Activated CD8-positive, alpha-beta T cell treated with anti-CD3 and anti-CD28 coated beads, Interleukin-2, amount 10 ng/mL, durations not matched to agents 7 days and 5 days (primary cell): ENCODE results near the gene LPCAT4. TPM values are rescaled to one million over a fixed set of nuclear protein-coding genes. Genes with fewer than 3 reads are reported as not detected.
"Not testable (repeated sequence)": the region's sequence is repeated elsewhere in the genome, so short reads cannot be mapped to it uniquely, and the experiment has no call there.

Source experiments
- ATAC-seq: fragments of 150-1000 bp; cut with Tn5 transposase; one replicate; pipeline ENCODE4 v1.10.0; 2021; ENCODE audit warnings: moderate library complexity
- CTCF ChIA-PET: fragments of 350-600 bp; sonication (Branson Sonifier 250); formaldehyde crosslinking; loops from one replicate; lab custom pipeline; 2021; ENCODE audit warnings: antibody characterized with exemption; lab: Charles Lee
- POLR2A ChIA-PET: fragments of 350-600 bp; sonication (Branson Sonifier 250); formaldehyde crosslinking; loops from one replicate; lab custom pipeline; 2021; ENCODE audit warnings: antibody characterized with exemption; lab: Charles Lee
- DNase-seq: peaks from one replicate; pipeline ENCODE4 v3.0.0-alpha.2; 2020
- H3K27ac Mint-ChIP-seq: one replicate; pipeline ENCODE4 v1.8.0; 2021; ENCODE audit warnings: mild to moderate bottlenecking, mixed read lengths
- H3K27me3 Mint-ChIP-seq: one replicate; pipeline ENCODE4 v1.8.0; 2021; ENCODE audit warnings: low read depth, mixed read lengths
- H3K36me3 Mint-ChIP-seq: one replicate; pipeline ENCODE4 v1.8.0; 2021; ENCODE audit warnings: low read depth, mixed read lengths
- H3K4me1 Mint-ChIP-seq: one replicate; pipeline ENCODE4 v1.8.0; 2021; ENCODE audit warnings: low read depth, mixed read lengths
- H3K4me3 Mint-ChIP-seq: one replicate; pipeline ENCODE4 v1.8.0; 2021; ENCODE audit warnings: mild to moderate bottlenecking, mixed read lengths
- H3K9me3 Mint-ChIP-seq: one replicate; pipeline ENCODE4 v1.8.0; 2022; ENCODE audit warnings: mixed read lengths; ENCODE audit not compliant: insufficient read depth
- total RNA-seq, 2 experiments: library from RNA; stranded (reverse); gene quantifications; one replicate each; pipeline ENCODE4 v1.2.3, GENCODE V29; 2021

Gene LPCAT4
- total RNA-seq, 2 experiments from 2014 or later = 106 to 115 TPM

- CTCF ChIA-PET = no interaction called here
- ATAC-seq = no peak
These were observed 18.9 kb downstream of the LPCAT4 start for GRCh38 chr15:34347951-34348638.

GRCh38 chr15:34342737-34343575 is 24.0 kb downstream of the LPCAT4 start, which contains the start of the genes NOP10 and NUTM1:
TSS of gene NOP10 (minus strand) at chr15:34343136. CDS start at chr15:34343073, 63 bp downstream.
TSS of gene NUTM1 (plus strand) at chr15:34343315. CDS start at chr15:34343697, 382 bp downstream.
- Mint-ChIP-seq H3K27me3 (no peaks in the 10 kb centered on the region), H3K27ac (peak within 1 kb of the TSS; percentile 81), H3K36me3 (peaks cover 33% of the 10 kb centered on the region), H3K4me3 (no peak within 1 kb of the TSS), H3K9me3 (no peaks in the 10 kb centered on the region), H3K4me1 (peaks cover 23% of the 10 kb centered on the region)
- ChIA-PET POLR2A (interaction anchor here (0.5 to 1.8 kb wide), 7 partner anchors 12 to 242 kb away, joined by 3 to 17 read pairs (median 3); partner anchors contain the start of genes EMC7 and LPCAT4), CTCF (interaction anchor here (0.5 to 2.5 kb wide), 18 partner anchors 9 to 267 kb away, joined by 3 to 35 read pairs (median 6); partner anchors contain the start of genes EMC7, GOLGA8B, KATNBL1 and LPCAT4)
- ATAC-seq (peak; percentile 87), DNase-seq (peak; percentile 96)

More at GRCh38 chr15:34347951-34348638, 18.9 kb downstream of the LPCAT4 start:
- H3K4me1 Mint-ChIP-seq = no peaks in the 10 kb centered on the region
- H3K27ac Mint-ChIP-seq = peak overlapping the region; percentile 11
- H3K36me3 Mint-ChIP-seq = no peaks in the 10 kb centered on the region
- no peak for DNase-seq
- H3K9me3 Mint-ChIP-seq = no peaks in the 10 kb centered on the region
- H3K4me3 Mint-ChIP-seq = no peak overlapping the region
- POLR2A ChIA-PET = no interaction called here
- no peaks in the 10 kb centered on the region for H3K27me3 Mint-ChIP-seq

- H3K9me3 Mint-ChIP-seq, H3K4me3 Mint-ChIP-seq, ATAC-seq, H3K27me3 Mint-ChIP-seq: not testable (repeated sequence)
- Mint-ChIP-seq H3K36me3 (peaks cover 33% of the 10 kb centered on the region), H3K27ac (peak overlapping the region; percentile 81), H3K4me1 (peaks cover 23% of the 10 kb centered on the region)
- ChIA-PET POLR2A (interaction anchor here (0.6 to 1.8 kb wide), 3 partner anchors 14 to 99 kb away, joined by 3 to 17 read pairs (median 14); partner anchors contain the start of gene LPCAT4), CTCF (interaction anchor here (0.5 to 2.5 kb wide), 18 partner anchors 9 to 268 kb away, joined by 3 to 35 read pairs (median 6); partner anchors contain the start of genes EMC7, GOLGA8B, KATNBL1 and LPCAT4)
- peak; percentile 53 for DNase-seq
These were observed 24.7 kb downstream of the LPCAT4 start for GRCh38 chr15:34342213-34342736.

- Mint-ChIP-seq H3K36me3 (peaks cover 33% of the 10 kb centered on the region), H3K4me3 (no peak overlapping the region), H3K4me1 (peaks cover 29% of the 10 kb centered on the region), H3K9me3 (no peaks in the 10 kb centered on the region), H3K27me3 (no peaks in the 10 kb centered on the region), H3K27ac (peak overlapping the region; percentile 81)
- ChIA-PET POLR2A (no interaction called here), CTCF (interaction anchor here (0.7 to 2.5 kb wide), 5 partner anchors 14 to 99 kb away, joined by 3 to 35 read pairs (median 19); partner anchors contain the start of gene LPCAT4)
- ATAC-seq (no peak), DNase-seq (no peak)
These were observed 25.4 kb downstream of the LPCAT4 start for GRCh38 chr15:34341381-34342212.

GRCh38 chr15:34339946-34340345 is 27.1 kb downstream of the LPCAT4 start:
- no peak for ATAC-seq
- POLR2A ChIA-PET = no interaction called here
- H3K27ac Mint-ChIP-seq = peak overlapping the region; percentile 43
- DNase-seq = no peak
- peaks cover 44% of the 10 kb centered on the region for H3K4me1 Mint-ChIP-seq
- H3K4me3 Mint-ChIP-seq = peak overlapping the region; percentile 22
- H3K9me3 Mint-ChIP-seq = no peaks in the 10 kb centered on the region
- H3K27me3 Mint-ChIP-seq = no peaks in the 10 kb centered on the region
- peaks cover 33% of the 10 kb centered on the region for H3K36me3 Mint-ChIP-seq
- CTCF ChIA-PET = interaction anchor here (0.7 to 5.3 kb wide), 2 partner anchors 27 to 131 kb away, joined by 3 to 51 read pairs; partner anchors contain the start of gene LPCAT4

GRCh38 chr15:34338347-34338746 is 28.6 kb downstream of the LPCAT4 start:
- Mint-ChIP-seq H3K27ac (no peak overlapping the region), H3K4me1 (peaks cover 56% of the 10 kb centered on the region), H3K36me3 (peaks cover 33% of the 10 kb centered on the region), H3K9me3 (no peaks in the 10 kb centered on the region), H3K27me3 (no peaks in the 10 kb centered on the region), H3K4me3 (peak overlapping the region; percentile 97)
- ChIA-PET POLR2A (interaction anchor here (0.7 to 3.6 kb wide), 8 partner anchors 11 to 237 kb away, joined by 3 to 61 read pairs (median 6); partner anchors contain the start of genes EMC7, LPCAT4 and PGBD4), CTCF (interaction anchor here (0.7 to 5.3 kb wide), 5 partner anchors 10 to 97 kb away, joined by 3 to 51 read pairs (median 14); partner anchors contain the start of gene LPCAT4)
- DNase-seq (no peak), ATAC-seq (no peak)

- ChIA-PET CTCF (interaction anchor here (0.7 to 5.3 kb wide), 4 partner anchors 9 to 96 kb away, joined by 3 to 51 read pairs (median 21); partner anchors contain the start of gene LPCAT4), POLR2A (interaction anchor here (0.7 to 3.6 kb wide), 11 partner anchors 10 to 246 kb away, joined by 3 to 61 read pairs (median 5); partner anchors contain the start of genes EMC7, GOLGA8B, LPCAT4 and PGBD4)
- H3K27ac Mint-ChIP-seq = peak within 1 kb of the TSS; percentile 97
- H3K9me3 Mint-ChIP-seq = no peaks in the 10 kb centered on the region
- DNase-seq (peak; percentile 93), ATAC-seq (peak; percentile 83)
- H3K4me1 Mint-ChIP-seq = peaks cover 58% of the 10 kb centered on the region
- peaks cover 33% of the 10 kb centered on the region for H3K36me3 Mint-ChIP-seq
- peak within 1 kb of the TSS; percentile 97 for H3K4me3 Mint-ChIP-seq
- H3K27me3 Mint-ChIP-seq = no peaks in the 10 kb centered on the region
These were observed 29.3 kb downstream of the LPCAT4 start, which contains the start of gene SLC12A6 for GRCh38 chr15:34337557-34338306. TSS of gene SLC12A6 (minus strand) at chr15:34337781. CDS start at chr15:34336680, 1,101 bp downstream.

GRCh38 chr15:34336991-34337556 is 29.9 kb downstream of the LPCAT4 start:
- Mint-ChIP-seq H3K4me1 (peaks cover 62% of the 10 kb centered on the region), H3K27ac (peak overlapping the region; percentile 97), H3K9me3 (no peaks in the 10 kb centered on the region), H3K4me3 (peak overlapping the region; percentile 97), H3K36me3 (peaks cover 33% of the 10 kb centered on the region), H3K27me3 (no peaks in the 10 kb centered on the region)
- ATAC-seq (peak; percentile 18), DNase-seq (peak; percentile 48)
- POLR2A ChIA-PET = interaction anchor here (0.9 to 3.6 kb wide), 7 partner anchors 10 to 247 kb away, joined by 3 to 61 read pairs (median 8); partner anchors contain the start of genes GOLGA8B and LPCAT4
- CTCF ChIA-PET = interaction anchor here (3.3 to 5.3 kb wide), 3 partner anchors 9 to 96 kb away, joined by 14 to 51 read pairs (median 28); partner anchors contain the start of gene LPCAT4

- ATAC-seq (no peak), DNase-seq (peak; percentile 36)
- Mint-ChIP-seq H3K4me3 (peak overlapping the region; percentile 97), H3K4me1 (peaks cover 62% of the 10 kb centered on the region), H3K9me3 (no peaks in the 10 kb centered on the region), H3K36me3 (peaks cover 29% of the 10 kb centered on the region), H3K27me3 (no peaks in the 10 kb centered on the region), H3K27ac (peak overlapping the region; percentile 97)
- POLR2A ChIA-PET = interaction anchor here (0.7 to 3.6 kb wide), 6 partner anchors 9 to 247 kb away, joined by 3 to 61 read pairs (median 18); partner anchors contain the start of genes GOLGA8B and LPCAT4
- CTCF ChIA-PET = interaction anchor here (1.2 to 5.3 kb wide), 4 partner anchors 8 to 95 kb away, joined by 3 to 51 read pairs (median 21); partner anchors contain the start of gene LPCAT4
These were observed 30.6 kb downstream of the LPCAT4 start for GRCh38 chr15:34336231-34336990.
